MCF 10A (cell line): Measurements from ENCODE around the gene TBCD. TPM values are rescaled to one million over a fixed set of nuclear protein-coding genes. Genes with fewer than 3 reads are reported as not detected.

Experiments
- BruUV-seq: library from RNA; stranded (reverse); fragments of 400-500 nt; replicated peaks from 2 replicates; lab custom pipeline; 2021; lab: Mats Ljungman, UMichigan
- CTCF ChIA-PET: fragments of 300-600 bp; sonication (Branson Sonifier 250); formaldehyde crosslinking; extraction: SDS; loops from one replicate; lab custom pipeline; 2021; ENCODE audit warnings: antibody characterized with exemption, inconsistent platforms; lab: Yijun Ruan, JAX
- POLR2A ChIA-PET: fragments of 300-600, 350-650 bp; sonication (Branson Sonifier 250); formaldehyde crosslinking; extraction: SDS; loops from one replicate; lab custom pipeline; 2020; ENCODE audit warnings: antibody characterized with exemption, inconsistent platforms; lab: Yijun Ruan, JAX
- DNase-seq: peaks from one replicate; pipeline ENCODE4 v3.0.0-alpha.2; 2018; ENCODE audit not compliant: unreplicated experiment
- H3K27ac Mint-ChIP-seq: one replicate; pipeline ENCODE4 v1.8.0; 2022; ENCODE audit warnings: mild to moderate bottlenecking, low read depth, mixed read lengths; ENCODE audit not compliant: unreplicated experiment
- H3K27me3 Mint-ChIP-seq: one replicate; pipeline ENCODE4 v1.8.0; 2022; ENCODE audit warnings: mixed read lengths; ENCODE audit not compliant: insufficient read depth, unreplicated experiment
- H3K36me3 Mint-ChIP-seq: one replicate; pipeline ENCODE4 v1.8.0; 2022; ENCODE audit warnings: mild to moderate bottlenecking, moderate library complexity, mixed read lengths; ENCODE audit not compliant: insufficient read depth, unreplicated experiment
- H3K4me1 Mint-ChIP-seq: one replicate; pipeline ENCODE4 v1.8.0; 2022; ENCODE audit warnings: mixed read lengths; ENCODE audit not compliant: insufficient read depth, unreplicated experiment
- H3K4me3 Mint-ChIP-seq: one replicate; pipeline ENCODE4 v1.8.0; 2022; ENCODE audit warnings: mild to moderate bottlenecking, moderate library complexity, mixed read lengths; ENCODE audit not compliant: unreplicated experiment
- H3K9me3 Mint-ChIP-seq: one replicate; pipeline ENCODE4 v1.8.0; 2022; ENCODE audit warnings: mixed read lengths; ENCODE audit not compliant: unreplicated experiment
- intact Hi-C: fragments of 100-400 bp; cut with micrococcal nuclease; formaldehyde crosslinking; loops from 2 replicates; pipeline ENCODE4 v1.14.1; 2022
- total RNA-seq: library from RNA; stranded (reverse); gene quantifications from 2 replicates; pipeline ENCODE4 v1.2.3, GENCODE V29; 2022
- TF ChIP-seq, protein P1 (sequence below): fragments of 200-600 bp; IDR thresholded peaks from one replicate; pipeline ENCODE4 v1.8.0; 2022; ENCODE audit warnings: antibody characterized with exemption, mild to moderate bottlenecking; ENCODE audit not compliant: unreplicated experiment

TBCD gene
- total RNA-seq, 1 experiment from 2014 or later, result 76.2 TPM

DNA sequence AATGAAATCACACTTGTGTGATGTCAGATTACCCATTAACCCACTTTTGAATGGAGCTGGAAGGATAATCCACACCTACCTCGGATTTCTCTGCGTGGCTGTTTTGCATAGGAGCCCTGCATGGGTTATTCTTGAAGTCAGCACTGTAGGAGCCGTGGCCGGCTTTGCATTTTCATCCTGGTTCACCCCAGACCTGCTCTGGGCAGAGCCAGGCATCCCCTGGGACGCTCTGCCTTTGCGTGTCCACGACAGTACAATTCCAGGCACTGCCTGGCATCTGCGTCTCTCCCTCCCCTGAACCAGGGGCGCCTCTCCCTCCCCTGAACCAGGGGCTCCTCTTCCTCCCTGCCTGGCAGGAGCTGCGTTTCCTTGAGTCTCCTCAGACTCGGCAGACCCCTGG, 117.7 kb downstream of the TBCD start:
- POLR2A ChIA-PET, result no interaction called here
- Mint-ChIP-seq H3K9me3 (no peaks in the 10 kb centered on the region), H3K27me3 (no peaks in the 10 kb centered on the region), H3K4me1 (peaks cover 1% of the 10 kb centered on the region), H3K4me3 (no peak overlapping the region), H3K27ac (no peak overlapping the region), H3K36me3 (peaks cover 7% of the 10 kb centered on the region)
- CTCF ChIA-PET, result no interaction called here
- BruUV-seq, result no TSS peak
- DNase-seq, result no peak
- TF ChIP-seq, protein P1, sequence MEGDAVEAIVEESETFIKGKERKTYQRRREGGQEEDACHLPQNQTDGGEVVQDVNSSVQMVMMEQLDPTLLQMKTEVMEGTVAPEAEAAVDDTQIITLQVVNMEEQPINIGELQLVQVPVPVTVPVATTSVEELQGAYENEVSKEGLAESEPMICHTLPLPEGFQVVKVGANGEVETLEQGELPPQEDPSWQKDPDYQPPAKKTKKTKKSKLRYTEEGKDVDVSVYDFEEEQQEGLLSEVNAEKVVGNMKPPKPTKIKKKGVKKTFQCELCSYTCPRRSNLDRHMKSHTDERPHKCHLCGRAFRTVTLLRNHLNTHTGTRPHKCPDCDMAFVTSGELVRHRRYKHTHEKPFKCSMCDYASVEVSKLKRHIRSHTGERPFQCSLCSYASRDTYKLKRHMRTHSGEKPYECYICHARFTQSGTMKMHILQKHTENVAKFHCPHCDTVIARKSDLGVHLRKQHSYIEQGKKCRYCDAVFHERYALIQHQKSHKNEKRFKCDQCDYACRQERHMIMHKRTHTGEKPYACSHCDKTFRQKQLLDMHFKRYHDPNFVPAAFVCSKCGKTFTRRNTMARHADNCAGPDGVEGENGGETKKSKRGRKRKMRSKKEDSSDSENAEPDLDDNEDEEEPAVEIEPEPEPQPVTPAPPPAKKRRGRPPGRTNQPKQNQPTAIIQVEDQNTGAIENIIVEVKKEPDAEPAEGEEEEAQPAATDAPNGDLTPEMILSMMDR, result no peak
- intact Hi-C loops, result no loop called here

DNA sequence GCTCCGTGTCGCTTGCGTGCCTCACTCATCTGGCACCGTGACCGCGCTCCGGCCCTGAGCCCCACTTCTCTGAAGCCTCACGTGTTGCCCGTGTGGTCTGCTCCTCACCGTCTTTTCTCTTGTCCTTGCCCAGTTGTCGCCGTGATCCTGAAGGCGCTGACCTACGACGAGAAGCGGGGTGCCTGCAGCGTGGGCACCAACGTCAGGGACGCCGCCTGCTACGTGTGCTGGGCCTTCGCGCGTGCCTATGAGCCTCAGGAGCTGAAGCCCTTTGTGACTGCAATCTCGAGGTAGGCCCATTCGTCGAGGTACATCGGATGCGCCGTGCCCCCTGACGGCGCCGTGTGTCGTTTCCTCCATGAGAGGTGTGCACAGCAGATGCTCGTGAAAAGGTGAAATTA, 118.2 kb downstream of the TBCD start:
- Mint-ChIP-seq H3K27me3 (no peaks in the 10 kb centered on the region), H3K4me3 (no peak overlapping the region), H3K36me3 (peaks cover 7% of the 10 kb centered on the region), H3K27ac (no peak overlapping the region), H3K4me1 (peaks cover 7% of the 10 kb centered on the region), H3K9me3 (no peaks in the 10 kb centered on the region)
- ChIA-PET POLR2A (no interaction called here), CTCF (no interaction called here)
- TF ChIP-seq, protein P1, result no peak
- intact Hi-C loops, result no loop called here
- no TSS peak for BruUV-seq
- DNase-seq, result no peak

- intact Hi-C loops, result no loop called here
- no TSS peak for BruUV-seq
Observed at GRCh38 chr17:82870541-82870940, 118.7 kb downstream of the TBCD start.

DNA sequence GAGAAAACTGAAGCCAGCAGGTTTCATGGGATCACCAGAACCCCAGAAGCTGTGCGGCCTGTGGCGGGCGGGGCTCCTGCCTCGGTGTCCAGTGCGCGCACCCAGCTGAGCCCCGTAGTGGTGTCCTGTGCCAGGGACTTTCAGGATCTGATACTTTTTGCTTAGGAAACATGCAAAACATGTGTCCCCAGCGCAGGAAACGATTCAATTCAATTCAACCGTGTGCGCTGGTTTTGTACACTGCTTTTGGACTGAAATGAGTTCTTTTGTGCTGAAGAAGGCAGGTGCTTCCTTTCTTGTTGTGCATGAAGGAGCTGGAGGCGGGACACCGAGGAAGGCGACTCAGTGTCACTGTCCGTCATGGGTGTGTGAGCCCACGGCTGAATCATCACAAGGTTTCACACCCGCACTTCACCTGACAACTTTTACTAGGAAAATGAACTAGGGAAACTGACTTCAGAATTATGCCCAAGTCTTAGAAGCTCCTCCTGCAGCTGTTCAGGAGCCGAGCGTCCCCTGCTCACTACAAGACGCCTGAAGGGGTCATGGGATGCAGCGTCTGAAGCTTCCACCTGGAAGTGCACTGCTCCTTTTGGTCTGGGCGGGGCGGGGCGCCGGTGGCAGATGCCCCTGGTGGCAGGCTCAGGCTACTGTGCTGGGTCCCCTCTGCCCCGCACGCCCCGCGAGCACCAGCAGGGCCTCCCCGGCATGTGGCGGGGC, 119.4 kb downstream of the TBCD start:
- H3K27ac Mint-ChIP-seq, result no peak overlapping the region
- TF ChIP-seq, protein P1, result no peak
- POLR2A ChIA-PET, result interaction anchor here (0.6 kb wide), 1 partner anchor 179 kb away, joined by 4 read pairs; no protein-coding TSS in a partner anchor
- H3K27me3 Mint-ChIP-seq, result no peaks in the 10 kb centered on the region
- no TSS peak for BruUV-seq
- no peak overlapping the region for H3K4me3 Mint-ChIP-seq
- no peak for DNase-seq
- intact Hi-C loops, result no loop called here
- peaks cover 10% of the 10 kb centered on the region for H3K36me3 Mint-ChIP-seq
- no peaks in the 10 kb centered on the region for H3K9me3 Mint-ChIP-seq
- H3K4me1 Mint-ChIP-seq, result peaks cover 12% of the 10 kb centered on the region
- CTCF ChIA-PET, result interaction anchor here (0.8 kb wide), 1 partner anchor 89 kb away, joined by 3 read pairs; no protein-coding TSS in a partner anchor

More at GRCh38 chr17:82870541-82870940, 118.7 kb downstream of the TBCD start:
- Mint-ChIP-seq H3K27ac (no peak overlapping the region), H3K9me3 (no peaks in the 10 kb centered on the region), H3K4me1 (peaks cover 9% of the 10 kb centered on the region), H3K27me3 (no peaks in the 10 kb centered on the region), H3K4me3 (no peak overlapping the region), H3K36me3 (peaks cover 7% of the 10 kb centered on the region)
- CTCF ChIA-PET, result interaction anchor here (0.8 kb wide), 1 partner anchor 89 kb away, joined by 3 read pairs; no protein-coding TSS in a partner anchor
- POLR2A ChIA-PET, result interaction anchor here (0.6 kb wide), 1 partner anchor 179 kb away, joined by 4 read pairs; no protein-coding TSS in a partner anchor
- TF ChIP-seq, protein P1, result no peak
- DNase-seq, result no peak
